HEK293 (cell line): ENCODE measurements around the gene GOPC.
"Not testable (repeated sequence)": the region's sequence is repeated elsewhere in the genome, so short reads cannot be mapped to it uniquely, and the experiment has no call there.

Source experiments
- CTCF ChIA-PET: fragments of 350-600 bp; formaldehyde crosslinking; extraction: SDS; loops from one replicate; lab custom pipeline; 2021; ENCODE audit warnings: antibody characterized with exemption; lab: Yijun Ruan, JAX
- POLR2A ChIA-PET: fragments of 300-600 bp; formaldehyde crosslinking; extraction: SDS; loops from one replicate; lab custom pipeline; 2020; ENCODE audit warnings: antibody characterized with exemption, inconsistent platforms; lab: Yijun Ruan, JAX
- H3K27ac ChIP-seq: fragments of 200-500 bp; sonication (Bioruptor generic); 2 replicates; pipeline ENCODE4 v1.5.1; 2014; ENCODE audit warnings: low read depth, low read length, control low read depth, inconsistent platforms; ENCODE audit errors: extremely low read depth
- H3K36me3 ChIP-seq, 2 experiments: fragments of 200-500 bp in 1 of 2; sonication (Bioruptor generic) in 1 of 2; 1 replicate in 1 of 2; 2 replicates in 1 of 2; pipeline ENCODE4 v1.5.1; 2014 to 2017; ENCODE audit warnings: inconsistent platforms in 2 of 2, low read length in 2 of 2; ENCODE audit not compliant: control insufficient read depth in 2 of 2, insufficient read depth in 1 of 2
- H3K4me1 ChIP-seq: fragments of 200-500 bp; sonication (Bioruptor generic); 2 replicates; pipeline ENCODE4 v1.5.1; 2014; ENCODE audit warnings: mild to moderate bottlenecking, low read length, inconsistent platforms; ENCODE audit not compliant: control insufficient read depth, insufficient read depth
- H3K4me3 ChIP-seq: 2 replicates; pipeline ENCODE4 v1.5.1; 2011; ENCODE audit warnings: low read depth, mild to moderate bottlenecking, control low read depth, low read length, moderate library complexity
- H3K9me3 ChIP-seq: fragments of 200-500 bp; sonication (Bioruptor generic); 2 replicates; pipeline ENCODE4 v1.5.1; 2014; ENCODE audit warnings: low read depth, low read length, inconsistent platforms; ENCODE audit not compliant: control insufficient read depth, insufficient read depth
- BCL11A ChIP-seq: fragments of 450-650 bp; formaldehyde crosslinking; IDR thresholded peaks from 2 replicates; pipeline ENCODE4 v1.5.1; 2016; ENCODE audit warnings: low read depth, missing biosample characterization, missing genetic modification characterization
- GLIS1 ChIP-seq: fragments of 450-650 bp; formaldehyde crosslinking; IDR thresholded peaks from 2 replicates; pipeline ENCODE4 v1.5.1; 2016; ENCODE audit warnings: missing biosample characterization, missing genetic modification characterization
- ZBTB1 ChIP-seq: fragments of 450-650 bp; formaldehyde crosslinking; IDR thresholded peaks from 2 replicates; pipeline ENCODE4 v1.5.1; 2016; ENCODE audit warnings: missing biosample characterization, missing genetic modification characterization
- ZNF121 ChIP-seq: fragments of 450-650 bp; formaldehyde crosslinking; IDR thresholded peaks from 2 replicates; pipeline ENCODE4 v1.5.1; 2016; ENCODE audit warnings: missing biosample characterization, missing genetic modification characterization
- ZNF140 ChIP-seq: fragments of 450-650 bp; formaldehyde crosslinking; IDR thresholded peaks from 2 replicates; pipeline ENCODE4 v1.5.1; 2016; ENCODE audit warnings: missing biosample characterization, missing genetic modification characterization
- ZNF302 ChIP-seq: fragments of 450-650 bp; formaldehyde crosslinking; IDR thresholded peaks from 2 replicates; pipeline ENCODE4 v1.5.1; 2016; ENCODE audit warnings: missing biosample characterization, missing genetic modification characterization, low read depth
- ZNF391 ChIP-seq: fragments of 450-650 bp; formaldehyde crosslinking; IDR thresholded peaks from 2 replicates; pipeline ENCODE4 v1.5.1; 2016; ENCODE audit warnings: low read depth, missing biosample characterization, missing genetic modification characterization, borderline replicate concordance
- ZNF416 ChIP-seq: fragments of 450-650 bp; formaldehyde crosslinking; IDR thresholded peaks from 2 replicates; pipeline ENCODE4 v1.5.1; 2016; ENCODE audit warnings: missing biosample characterization, missing genetic modification characterization
- ZNF76 ChIP-seq: fragments of 450-650 bp; formaldehyde crosslinking; IDR thresholded peaks from 2 replicates; pipeline ENCODE4; 2016; ENCODE audit warnings: low read depth, missing biosample characterization, missing genetic modification characterization, borderline replicate concordance
- ZNF768 ChIP-seq: fragments of 450-650 bp; formaldehyde crosslinking; IDR thresholded peaks from 2 replicates; pipeline ENCODE4 v1.5.1; 2018; ENCODE audit warnings: missing biosample characterization, mild to moderate bottlenecking, missing genetic modification characterization
- ZNF792 ChIP-seq: fragments of 450-650 bp; formaldehyde crosslinking; IDR thresholded peaks from 2 replicates; pipeline ENCODE4 v1.5.1; 2016; ENCODE audit warnings: missing biosample characterization, missing genetic modification characterization
- TF ChIP-seq, protein P1 (sequence below): fragments of 450-650 bp; formaldehyde crosslinking; IDR thresholded peaks from 2 replicates; pipeline ENCODE4 v1.5.1; 2016; ENCODE audit warnings: missing biosample characterization, missing genetic modification characterization, borderline replicate concordance
- TF ChIP-seq, protein P2 (sequence below): fragments of 450-650 bp; IDR thresholded peaks from 2 replicates; pipeline ENCODE4 v1.5.1; 2018; ENCODE audit warnings: missing biosample characterization, mild to moderate bottlenecking, missing genetic modification characterization

The GOPC gene

DNA sequence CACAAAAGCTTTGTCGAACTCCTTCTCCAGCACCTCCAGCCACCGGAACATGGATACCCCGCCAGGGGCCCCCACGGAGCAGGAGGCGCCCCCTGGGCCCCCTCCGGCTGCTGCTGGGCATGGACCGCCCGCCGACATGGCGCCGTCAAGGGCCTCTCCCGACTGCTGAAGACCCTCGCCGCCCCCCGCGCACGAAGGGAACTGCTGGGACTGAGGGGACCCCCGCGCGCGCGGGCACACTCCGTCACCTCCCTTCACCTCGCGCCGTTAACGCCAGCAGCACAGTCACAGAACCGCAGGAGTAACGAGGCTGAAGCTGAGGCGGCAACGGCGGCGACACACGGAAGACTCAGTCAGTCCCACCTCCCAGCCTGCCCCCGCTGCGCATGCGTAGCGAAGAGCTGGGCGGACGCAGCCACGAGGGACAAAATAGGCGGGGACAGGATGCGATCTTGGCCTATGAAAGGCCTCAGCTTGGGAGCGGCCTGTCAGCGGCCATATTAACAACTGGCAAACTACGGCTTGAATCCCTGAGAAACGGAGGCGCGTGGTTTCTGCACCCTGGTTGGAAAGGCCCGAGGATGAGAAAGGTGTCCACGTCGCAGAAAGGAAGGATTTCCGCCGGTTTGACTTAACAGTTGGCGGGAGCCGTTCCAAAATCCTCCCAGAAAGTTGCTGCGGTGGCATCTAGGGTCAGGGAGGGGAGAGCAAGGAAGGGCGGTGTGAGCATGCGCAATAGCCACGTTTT is at the start of gene GOPC (continued):
- peak; percentile 86 for TF ChIP-seq ZNF76 (tag by site-specific recombination)
- TF ChIP-seq, all 188 proteins: peak for 67

DNA sequence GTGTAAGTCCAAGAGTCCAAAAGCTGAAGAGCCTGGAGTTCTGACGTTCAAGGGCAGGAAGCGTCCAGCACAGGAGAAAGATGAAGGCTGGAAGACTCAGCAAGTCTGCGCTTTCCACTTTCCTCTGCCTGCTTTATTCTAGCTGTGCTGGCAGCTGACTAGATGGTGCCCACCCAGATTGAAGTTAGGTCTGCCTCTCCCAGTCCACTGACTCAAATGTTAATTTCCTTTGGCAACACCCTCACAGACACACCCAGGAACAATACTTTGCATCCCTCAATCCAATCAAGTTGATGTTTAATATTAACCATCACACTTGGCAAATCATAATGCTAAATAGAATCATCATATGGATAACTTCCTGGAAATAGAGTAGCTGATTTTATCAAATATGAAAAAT is 49.7 kb upstream of the GOPC start:
- CTCF ChIA-PET: interaction anchor here (0.6 to 0.7 kb wide), 2 partner anchors 526 to 606 kb away, joined by 3 read pairs; no protein-coding TSS in a partner anchor
- H3K9me3 ChIP-seq, POLR2A ChIA-PET, H3K4me3 ChIP-seq, H3K36me3 ChIP-seq, H3K4me1 ChIP-seq, H3K27ac ChIP-seq: not testable (repeated sequence)

DNA sequence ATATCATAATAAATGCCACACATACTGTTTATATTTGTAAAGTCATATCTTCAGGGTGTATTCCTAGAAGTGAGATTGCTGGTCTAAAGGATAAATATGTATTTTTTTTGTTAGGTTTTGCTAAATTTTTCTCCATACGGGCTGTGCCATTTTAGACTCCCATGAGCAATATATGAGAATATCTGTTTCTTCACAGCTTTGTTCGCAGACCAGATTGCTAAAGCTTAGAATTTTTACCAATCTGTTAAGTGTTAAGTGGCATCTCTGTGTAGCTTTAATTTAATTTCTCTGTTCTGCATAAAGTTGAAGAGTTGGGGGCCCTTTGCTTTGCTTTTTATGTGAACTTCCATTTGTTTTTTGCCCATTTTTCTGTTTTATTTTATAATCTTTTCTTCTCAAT is 40.7 kb upstream of the GOPC start:
- Histone ChIP-seq H3K4me3 (no peak overlapping the region), H3K9me3 (no peaks in the 10 kb centered on the region), H3K27ac (no peak overlapping the region), H3K36me3 (no peaks in the 10 kb centered on the region)
- POLR2A ChIA-PET: no interaction called here
- TF ChIP-seq ZNF121: no peak
- TF ChIP-seq, protein P1, sequence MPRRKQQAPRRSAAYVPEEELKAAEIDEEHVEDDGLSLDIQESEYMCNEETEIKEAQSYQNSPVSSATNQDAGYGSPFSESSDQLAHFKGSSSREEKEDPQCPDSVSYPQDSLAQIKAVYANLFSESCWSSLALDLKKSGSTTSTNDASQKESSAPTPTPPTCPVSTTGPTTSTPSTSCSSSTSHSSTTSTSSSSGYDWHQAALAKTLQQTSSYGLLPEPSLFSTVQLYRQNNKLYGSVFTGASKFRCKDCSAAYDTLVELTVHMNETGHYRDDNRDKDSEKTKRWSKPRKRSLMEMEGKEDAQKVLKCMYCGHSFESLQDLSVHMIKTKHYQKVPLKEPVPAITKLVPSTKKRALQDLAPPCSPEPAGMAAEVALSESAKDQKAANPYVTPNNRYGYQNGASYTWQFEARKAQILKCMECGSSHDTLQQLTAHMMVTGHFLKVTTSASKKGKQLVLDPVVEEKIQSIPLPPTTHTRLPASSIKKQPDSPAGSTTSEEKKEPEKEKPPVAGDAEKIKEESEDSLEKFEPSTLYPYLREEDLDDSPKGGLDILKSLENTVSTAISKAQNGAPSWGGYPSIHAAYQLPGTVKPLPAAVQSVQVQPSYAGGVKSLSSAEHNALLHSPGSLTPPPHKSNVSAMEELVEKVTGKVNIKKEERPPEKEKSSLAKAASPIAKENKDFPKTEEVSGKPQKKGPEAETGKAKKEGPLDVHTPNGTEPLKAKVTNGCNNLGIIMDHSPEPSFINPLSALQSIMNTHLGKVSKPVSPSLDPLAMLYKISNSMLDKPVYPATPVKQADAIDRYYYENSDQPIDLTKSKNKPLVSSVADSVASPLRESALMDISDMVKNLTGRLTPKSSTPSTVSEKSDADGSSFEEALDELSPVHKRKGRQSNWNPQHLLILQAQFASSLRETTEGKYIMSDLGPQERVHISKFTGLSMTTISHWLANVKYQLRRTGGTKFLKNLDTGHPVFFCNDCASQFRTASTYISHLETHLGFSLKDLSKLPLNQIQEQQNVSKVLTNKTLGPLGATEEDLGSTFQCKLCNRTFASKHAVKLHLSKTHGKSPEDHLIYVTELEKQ: no peak
- no peak for TF ChIP-seq ZNF768 (tag by site-specific recombination)
- TF ChIP-seq ZNF140 (tag by site-specific recombination): no peak
- TF ChIP-seq, protein P2, sequence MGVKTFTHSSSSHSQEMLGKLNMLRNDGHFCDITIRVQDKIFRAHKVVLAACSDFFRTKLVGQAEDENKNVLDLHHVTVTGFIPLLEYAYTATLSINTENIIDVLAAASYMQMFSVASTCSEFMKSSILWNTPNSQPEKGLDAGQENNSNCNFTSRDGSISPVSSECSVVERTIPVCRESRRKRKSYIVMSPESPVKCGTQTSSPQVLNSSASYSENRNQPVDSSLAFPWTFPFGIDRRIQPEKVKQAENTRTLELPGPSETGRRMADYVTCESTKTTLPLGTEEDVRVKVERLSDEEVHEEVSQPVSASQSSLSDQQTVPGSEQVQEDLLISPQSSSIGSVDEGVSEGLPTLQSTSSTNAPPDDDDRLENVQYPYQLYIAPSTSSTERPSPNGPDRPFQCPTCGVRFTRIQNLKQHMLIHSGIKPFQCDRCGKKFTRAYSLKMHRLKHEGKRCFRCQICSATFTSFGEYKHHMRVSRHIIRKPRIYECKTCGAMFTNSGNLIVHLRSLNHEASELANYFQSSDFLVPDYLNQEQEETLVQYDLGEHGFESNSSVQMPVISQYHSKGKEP (tag by site-specific recombination): no peak
- no peak for TF ChIP-seq ZNF416
- TF ChIP-seq ZNF792 (tag by site-specific recombination): no peak
- TF ChIP-seq BCL11A (tag by site-specific recombination): no peak
- no peak for TF ChIP-seq ZNF302
- TF ChIP-seq ZBTB1 (tag by site-specific recombination): no peak
- no peak for TF ChIP-seq ZNF391 (tag by site-specific recombination)
- TF ChIP-seq, all 188 proteins: peak for 0
- CTCF ChIA-PET: no interaction called here
- no peaks in the 10 kb centered on the region for H3K4me1 ChIP-seq

DNA sequence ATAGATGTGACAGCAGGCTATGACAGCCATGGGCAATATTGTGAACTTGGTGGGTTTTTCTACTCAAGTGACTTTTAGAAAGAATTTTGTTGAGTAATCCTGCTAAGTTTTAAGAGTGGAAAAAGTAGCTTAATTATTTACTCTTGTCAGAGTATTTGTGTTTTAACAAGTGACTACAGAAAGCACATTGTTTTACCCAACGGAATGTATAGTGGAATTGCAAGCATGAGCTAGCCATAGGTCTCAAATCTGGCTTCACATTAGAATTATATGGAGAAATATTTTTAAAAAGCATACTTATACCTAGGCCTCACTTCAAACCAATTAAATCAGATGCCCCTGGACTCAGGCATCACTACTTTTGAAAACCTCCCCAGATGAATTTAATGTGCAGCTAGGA is 35.5 kb upstream of the GOPC start:
- CTCF ChIA-PET: interaction anchor here (0.5 to 0.6 kb wide), 2 partner anchors 102 to 200 kb away, joined by 3 to 7 read pairs; no protein-coding TSS in a partner anchor
- Histone ChIP-seq H3K27ac (no peak overlapping the region), H3K4me1 (no peaks in the 10 kb centered on the region), H3K4me3 (no peak overlapping the region), H3K9me3 (no peaks in the 10 kb centered on the region), H3K36me3 (no peaks in the 10 kb centered on the region)
- POLR2A ChIA-PET: no interaction called here
- TF ChIP-seq GLIS1 (tag by site-specific recombination): no peak
